ENCODE data around the gene DGKH. TPM values are rescaled to one million over a fixed set of nuclear protein-coding genes. Genes with fewer than 3 reads are reported as not detected.
"Not testable (repeated sequence)": the region's sequence is repeated elsewhere in the genome, so short reads cannot be mapped to it uniquely, and the experiment has no call there.

Gene DGKH
- total RNA-seq, 1 donor from 2014 or later = 12.1 TPM

DNA sequence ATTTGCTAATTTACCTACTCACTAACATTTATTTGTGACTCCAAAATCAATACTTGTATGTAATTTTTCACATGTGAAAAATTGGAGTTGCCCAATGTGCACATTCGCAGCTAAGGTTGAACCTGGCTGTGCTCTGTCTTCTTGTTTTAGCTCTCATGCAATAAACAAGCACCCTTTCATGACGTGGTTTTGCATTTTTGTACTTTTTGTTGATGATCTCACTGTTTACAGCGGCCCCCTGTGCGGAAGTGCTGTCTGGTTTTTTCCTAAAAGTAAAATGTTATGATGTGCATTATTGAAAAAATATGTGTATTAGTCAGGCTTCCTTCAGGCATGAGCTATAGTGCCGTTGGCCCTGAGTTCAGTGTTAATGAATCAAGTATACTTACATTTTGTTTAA, 18.1 kb downstream of the DGKH start:
- no peak overlapping the region for H3K4me3 ChIP-seq
- Mint-ChIP-seq H3K36me3 (peaks cover 9% of the 10 kb centered on the region), H3K4me1 (no peaks in the 10 kb centered on the region), H3K27ac (no peak overlapping the region), H3K27me3 (ENCODE audit: insufficient read depth, low read depth) (no peaks in the 10 kb centered on the region), H3K4me3 (no peak overlapping the region), H3K9me3 (no peaks in the 10 kb centered on the region)
- no peak overlapping the region for H3K27ac ChIP-seq
- H3K9me3 ChIP-seq (ENCODE audit: low read depth) = no peaks in the 10 kb centered on the region
- DNase-seq (ENCODE audit: low spot score) = no peak
- no peaks in the 10 kb centered on the region for H3K79me2 ChIP-seq (ENCODE audit: low read depth)
- no peaks in the 10 kb centered on the region for H3K4me1 ChIP-seq
- H3K4me2 ChIP-seq = no peak overlapping the region
- H3K27me3 ChIP-seq = no peaks in the 10 kb centered on the region
- H3F3A ChIP-seq (ENCODE audit: low read depth) = no peaks in the 10 kb centered on the region
- no peaks in the 10 kb centered on the region for H4K20me1 ChIP-seq (ENCODE audit: low read depth)
- no peaks in the 10 kb centered on the region for H3K36me3 ChIP-seq
- TF ChIP-seq EZH2 (IDR thresholded peaks at IDR 0.05) (no peak), EZH2phosphoT487 (IDR thresholded peaks at IDR 0.05) (no peak)
- TF ChIP-seq, protein P1, sequence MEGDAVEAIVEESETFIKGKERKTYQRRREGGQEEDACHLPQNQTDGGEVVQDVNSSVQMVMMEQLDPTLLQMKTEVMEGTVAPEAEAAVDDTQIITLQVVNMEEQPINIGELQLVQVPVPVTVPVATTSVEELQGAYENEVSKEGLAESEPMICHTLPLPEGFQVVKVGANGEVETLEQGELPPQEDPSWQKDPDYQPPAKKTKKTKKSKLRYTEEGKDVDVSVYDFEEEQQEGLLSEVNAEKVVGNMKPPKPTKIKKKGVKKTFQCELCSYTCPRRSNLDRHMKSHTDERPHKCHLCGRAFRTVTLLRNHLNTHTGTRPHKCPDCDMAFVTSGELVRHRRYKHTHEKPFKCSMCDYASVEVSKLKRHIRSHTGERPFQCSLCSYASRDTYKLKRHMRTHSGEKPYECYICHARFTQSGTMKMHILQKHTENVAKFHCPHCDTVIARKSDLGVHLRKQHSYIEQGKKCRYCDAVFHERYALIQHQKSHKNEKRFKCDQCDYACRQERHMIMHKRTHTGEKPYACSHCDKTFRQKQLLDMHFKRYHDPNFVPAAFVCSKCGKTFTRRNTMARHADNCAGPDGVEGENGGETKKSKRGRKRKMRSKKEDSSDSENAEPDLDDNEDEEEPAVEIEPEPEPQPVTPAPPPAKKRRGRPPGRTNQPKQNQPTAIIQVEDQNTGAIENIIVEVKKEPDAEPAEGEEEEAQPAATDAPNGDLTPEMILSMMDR (IDR thresholded peaks at IDR 0.05) = no peak
- H3K9ac ChIP-seq = no peak overlapping the region
- no peak overlapping the region for H2AFZ ChIP-seq (replicated peaks)

GRCh38 chr13:42068886-42069285, 20.4 kb downstream of the DGKH start:
- no peaks in the 10 kb centered on the region for H3F3A ChIP-seq (ENCODE audit: low read depth)
- H3K4me1 Mint-ChIP-seq = no peaks in the 10 kb centered on the region
- H3K27me3 Mint-ChIP-seq (ENCODE audit: insufficient read depth, low read depth) = no peaks in the 10 kb centered on the region
- no peak overlapping the region for H3K27ac Mint-ChIP-seq
- no peak overlapping the region for H3K4me3 Mint-ChIP-seq
- DNase-seq (ENCODE audit: low spot score) = no peak
- TF ChIP-seq, protein P1 (IDR thresholded peaks at IDR 0.05) = no peak
- TF ChIP-seq EZH2 (IDR thresholded peaks at IDR 0.05) = no peak
- no peak for TF ChIP-seq EZH2phosphoT487 (IDR thresholded peaks at IDR 0.05)
- H3K36me3 ChIP-seq = no peaks in the 10 kb centered on the region
- H3K4me1 ChIP-seq = no peaks in the 10 kb centered on the region
- H3K79me2 ChIP-seq (ENCODE audit: low read depth) = no peaks in the 10 kb centered on the region
- no peak overlapping the region for H3K4me3 ChIP-seq
- H3K9ac ChIP-seq = no peak overlapping the region
- H3K9me3 Mint-ChIP-seq = no peaks in the 10 kb centered on the region
- H3K36me3 Mint-ChIP-seq = peaks cover 9% of the 10 kb centered on the region
- H3K27ac ChIP-seq = no peak overlapping the region
- no peak overlapping the region for H2AFZ ChIP-seq (replicated peaks)
- H3K27me3 ChIP-seq = no peaks in the 10 kb centered on the region
- no peaks in the 10 kb centered on the region for H3K9me3 ChIP-seq (ENCODE audit: low read depth)
- H4K20me1 ChIP-seq (ENCODE audit: low read depth) = no peaks in the 10 kb centered on the region
- H3K4me2 ChIP-seq = no peak overlapping the region

GRCh38 chr13:42070599-42070998, 22.2 kb downstream of the DGKH start:
- H3K4me3 Mint-ChIP-seq; H3K36me3 Mint-ChIP-seq; H3K9me3 ChIP-seq (ENCODE audit: low read depth): not testable (repeated sequence)

GRCh38 chr13:42071179-42071578, 22.7 kb downstream of the DGKH start:
- DNase-seq (ENCODE audit: low spot score); H3K4me1 ChIP-seq; H3K4me1 Mint-ChIP-seq; H3K36me3 ChIP-seq; H3F3A ChIP-seq (ENCODE audit: low read depth); H3K4me2 ChIP-seq; H3K4me3 ChIP-seq; H3K27me3 ChIP-seq; H3K36me3 Mint-ChIP-seq; H3K27ac ChIP-seq; H3K9me3 Mint-ChIP-seq; H4K20me1 ChIP-seq (ENCODE audit: low read depth); H2AFZ ChIP-seq (replicated peaks); H3K27ac Mint-ChIP-seq; H3K9me3 ChIP-seq (ENCODE audit: low read depth); H3K9ac ChIP-seq; H3K79me2 ChIP-seq (ENCODE audit: low read depth); H3K4me3 Mint-ChIP-seq; H3K27me3 Mint-ChIP-seq (ENCODE audit: insufficient read depth, low read depth): not testable (repeated sequence)
- TF ChIP-seq, protein P1 (IDR thresholded peaks at IDR 0.05) = peak; percentile 17

More at GRCh38 chr13:42070599-42070998, 22.2 kb downstream of the DGKH start:
- H3K27me3 ChIP-seq; H3K9me3 Mint-ChIP-seq; H2AFZ ChIP-seq (replicated peaks); H3K4me3 ChIP-seq; H4K20me1 ChIP-seq (ENCODE audit: low read depth); H3K27ac ChIP-seq; H3F3A ChIP-seq (ENCODE audit: low read depth); H3K9ac ChIP-seq; H3K4me1 Mint-ChIP-seq; H3K4me2 ChIP-seq; H3K79me2 ChIP-seq (ENCODE audit: low read depth); H3K4me1 ChIP-seq; H3K27ac Mint-ChIP-seq; DNase-seq (ENCODE audit: low spot score); H3K36me3 ChIP-seq; H3K27me3 Mint-ChIP-seq (ENCODE audit: insufficient read depth, low read depth): not testable (repeated sequence)
